OCI-LY7 (cell line): ENCODE measurements around the gene GSG1L.

Experiments
- EZH2phosphoT487 ChIP-seq: fragments of 200-600 bp; sonication (generic); IDR thresholded peaks from 2 replicates; pipeline ENCODE4 v1.6.1; 2018; ENCODE audit warnings: low read depth, borderline replicate concordance, mild to moderate bottlenecking, mixed run types, antibody characterized with exemption, low read length, moderate library complexity, mixed read lengths
- TF ChIP-seq, protein P1 (sequence below): fragments of 200-600 bp; sonication (generic); conservative IDR thresholded peaks from 2 replicates; pipeline ENCODE4 v1.5.1; 2014; ENCODE audit warnings: mild to moderate bottlenecking, antibody characterized with exemption, low read length, moderate library complexity, mixed read lengths

DNA sequence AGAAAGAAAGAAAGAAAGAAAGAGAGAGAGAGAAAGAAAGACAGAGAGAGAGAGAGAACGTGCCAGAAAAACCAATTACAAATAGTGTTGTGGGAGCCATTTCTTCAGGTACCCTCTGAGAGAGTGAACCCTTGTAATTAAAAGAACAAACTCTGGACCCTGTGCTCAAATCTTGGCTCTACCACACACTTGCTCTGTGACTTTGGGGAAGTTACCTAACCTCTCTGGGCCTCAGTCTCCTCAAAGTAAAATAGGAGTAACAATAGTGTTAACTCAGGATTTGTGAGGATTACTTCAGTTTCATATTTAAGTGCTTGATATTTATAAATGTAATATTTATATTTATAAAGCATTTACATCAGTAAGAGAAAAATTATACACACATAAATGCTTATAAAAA, 139.8 kb downstream of the GSG1L start:
- TF ChIP-seq, protein P1, sequence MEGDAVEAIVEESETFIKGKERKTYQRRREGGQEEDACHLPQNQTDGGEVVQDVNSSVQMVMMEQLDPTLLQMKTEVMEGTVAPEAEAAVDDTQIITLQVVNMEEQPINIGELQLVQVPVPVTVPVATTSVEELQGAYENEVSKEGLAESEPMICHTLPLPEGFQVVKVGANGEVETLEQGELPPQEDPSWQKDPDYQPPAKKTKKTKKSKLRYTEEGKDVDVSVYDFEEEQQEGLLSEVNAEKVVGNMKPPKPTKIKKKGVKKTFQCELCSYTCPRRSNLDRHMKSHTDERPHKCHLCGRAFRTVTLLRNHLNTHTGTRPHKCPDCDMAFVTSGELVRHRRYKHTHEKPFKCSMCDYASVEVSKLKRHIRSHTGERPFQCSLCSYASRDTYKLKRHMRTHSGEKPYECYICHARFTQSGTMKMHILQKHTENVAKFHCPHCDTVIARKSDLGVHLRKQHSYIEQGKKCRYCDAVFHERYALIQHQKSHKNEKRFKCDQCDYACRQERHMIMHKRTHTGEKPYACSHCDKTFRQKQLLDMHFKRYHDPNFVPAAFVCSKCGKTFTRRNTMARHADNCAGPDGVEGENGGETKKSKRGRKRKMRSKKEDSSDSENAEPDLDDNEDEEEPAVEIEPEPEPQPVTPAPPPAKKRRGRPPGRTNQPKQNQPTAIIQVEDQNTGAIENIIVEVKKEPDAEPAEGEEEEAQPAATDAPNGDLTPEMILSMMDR = no peak
- no peak for TF ChIP-seq EZH2phosphoT487
